GM18861 (cell line): Measurements from ENCODE around the gene SPATA31C2.
"Not testable (repeated sequence)": the region's sequence is repeated elsewhere in the genome, so short reads cannot be mapped to it uniquely, and the experiment has no call there.

Source experiments
- ATAC-seq: cut with Tn5 transposase; IDR thresholded peaks from one replicate; pipeline ENCODE4 v1.9.1; 2021; ENCODE audit not compliant: unreplicated experiment

SPATA31C2 gene

GRCh38 chr9:88127700-88128300, 10.5 kb downstream of the SPATA31C2 start:
- not testable (repeated sequence) for ATAC-seq

- ATAC-seq, result not testable (repeated sequence)
These were observed 14.9 kb downstream of the SPATA31C2 start for GRCh38 chr9:88123413-88123812.

GRCh38 chr9:88118121-88118520, 20.2 kb downstream of the SPATA31C2 start:
- not testable (repeated sequence) for ATAC-seq

- ATAC-seq, result not testable (repeated sequence)
These were observed 23.2 kb downstream of the SPATA31C2 start for GRCh38 chr9:88114968-88115612.

GRCh38 chr9:88114283-88114967, 23.9 kb downstream of the SPATA31C2 start:
- ATAC-seq, result not testable (repeated sequence)

- not testable (repeated sequence) for ATAC-seq
These were observed 24.8 kb downstream of the SPATA31C2 start for GRCh38 chr9:88113156-88114130.

- no peak for ATAC-seq
These were observed 28.2 kb downstream of the SPATA31C2 start for GRCh38 chr9:88110026-88110425.

- no peak for ATAC-seq
These were observed 29.5 kb downstream of the SPATA31C2 start for GRCh38 chr9:88108779-88109178.

- ATAC-seq, result no peak
These were observed 31.8 kb downstream of the SPATA31C2 start for GRCh38 chr9:88106492-88106891.

- no peak for ATAC-seq
These were observed 45.4 kb downstream of the SPATA31C2 start for GRCh38 chr9:88092797-88093331.

GRCh38 chr9:88090151-88090581, 48.1 kb downstream of the SPATA31C2 start:
- no peak for ATAC-seq

GRCh38 chr9:88087906-88088305, 50.4 kb downstream of the SPATA31C2 start:
- no peak for ATAC-seq

GRCh38 chr9:88085476-88085875, 52.8 kb downstream of the SPATA31C2 start:
- no peak for ATAC-seq

GRCh38 chr9:88084357-88085183, 53.7 kb downstream of the SPATA31C2 start:
- no peak for ATAC-seq
